ENCODE results near the gene SNRK.

GRCh38 chr3:43345246-43345645 is 58.9 kb downstream of the SNRK start:
- TF ChIP-seq CTCF (conservative IDR thresholded peaks at IDR 0.05) (no peak), EZH2 (IDR thresholded peaks at IDR 0.05; ENCODE audit: low read depth) (no peak)
